ENCODE data around the gene ASCC1. TPM values are rescaled to one million over a fixed set of nuclear protein-coding genes. Genes with fewer than 3 reads are reported as not detected.

The ASCC1 gene
- total RNA-seq, 1 experiment from 2014 or later: 15.7 TPM

DNA sequence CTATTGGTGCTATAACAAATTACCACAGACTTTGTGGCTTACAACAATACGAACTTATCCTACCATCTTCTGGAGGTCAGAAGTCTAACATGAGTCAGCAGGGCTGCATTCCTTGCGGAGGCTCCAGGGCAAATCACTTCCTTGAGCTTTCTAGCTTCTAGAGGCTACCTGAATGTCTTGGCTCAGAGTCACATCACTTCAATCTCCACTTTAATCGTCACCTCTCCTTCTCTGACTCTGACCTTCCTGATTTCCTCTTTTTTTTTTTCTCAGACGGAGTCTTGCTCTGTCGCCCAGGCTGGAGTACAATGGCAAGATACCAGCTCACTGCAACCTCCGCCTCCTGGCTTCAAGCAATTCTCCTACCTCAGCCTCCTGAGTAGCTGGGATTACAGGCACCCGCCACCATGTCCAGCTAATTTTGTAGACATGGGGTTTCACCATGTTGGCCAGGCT is 44.9 kb downstream of the ASCC1 start:
- peaks cover 22% of the 10 kb centered on the region for H3K4me1 ChIP-seq (ENCODE audit: insufficient read depth, low read length)
- no peak for TF ChIP-seq EZH2 (IDR thresholded peaks at IDR 0.05; ENCODE audit: low read length, unreplicated experiment)
- intact Hi-C loops (cut with micrococcal nuclease): loop anchor here (1.0 kb wide), 1 partner anchor 45 kb away; no protein-coding TSS in a partner anchor
- ChIA-PET POLR2A (ENCODE audit: unreplicated experiment) (interaction anchor here (0.5 to 0.8 kb wide), 2 partner anchors 23 to 795 kb away, joined by 6 to 9 read pairs; no protein-coding TSS in a partner anchor), CTCF (interaction anchor here (0.6 to 1.0 kb wide), 2 partner anchors 64 to 122 kb away, joined by 3 to 4 read pairs; no protein-coding TSS in a partner anchor)
- ATAC-seq: peak; percentile 98
- BruUV-seq (replicated peaks): no TSS peak
- no peaks in the 10 kb centered on the region for H3K79me2 ChIP-seq (ENCODE audit: low read length)
- no peaks in the 10 kb centered on the region for H4K20me1 ChIP-seq (ENCODE audit: low read length)
- no peaks in the 10 kb centered on the region for H3K9me3 ChIP-seq (ENCODE audit: low read length)
- peak overlapping the region; percentile 53 for H3K27ac ChIP-seq (ENCODE audit: low read length)
- H3F3A ChIP-seq (ENCODE audit: low read length, unreplicated experiment): no peaks in the 10 kb centered on the region
- 0 out of 2 replicates have a peak overlapping the region, but pooled peaks have one; percentile 19 for H3K4me2 ChIP-seq (ENCODE audit: low read length)
- H3K4me3 ChIP-seq (ENCODE audit: low read length): no peak overlapping the region
- H2AFZ ChIP-seq (ENCODE audit: low read length): no peak overlapping the region
- no peaks in the 10 kb centered on the region for H3K27me3 ChIP-seq (ENCODE audit: low read length)
- no peaks in the 10 kb centered on the region for H3K36me3 ChIP-seq (ENCODE audit: low read depth, low read length)
- no peak overlapping the region for H3K9ac ChIP-seq (ENCODE audit: low read length)
- peak; percentile 93 for DNase-seq
- H3K9me2 ChIP-seq (replicated peaks; ENCODE audit: low read length): no peaks in the 10 kb centered on the region

- Histone ChIP-seq H3K4me1 (ENCODE audit: insufficient read depth, low read length) (peaks cover 22% of the 10 kb centered on the region), H3K36me3 (ENCODE audit: low read depth, low read length) (no peaks in the 10 kb centered on the region), H3K9ac (ENCODE audit: low read length) (no peak overlapping the region), H3K27ac (ENCODE audit: low read length) (peak overlapping the region; percentile 48), H3K79me2 (ENCODE audit: low read length) (no peaks in the 10 kb centered on the region), H3F3A (ENCODE audit: low read length, unreplicated experiment) (no peaks in the 10 kb centered on the region), H3K4me3 (ENCODE audit: low read length) (no peak overlapping the region), H3K27me3 (ENCODE audit: low read length) (no peaks in the 10 kb centered on the region), H3K9me2 (replicated peaks; ENCODE audit: low read length) (no peaks in the 10 kb centered on the region), H2AFZ (ENCODE audit: low read length) (no peak overlapping the region), H4K20me1 (ENCODE audit: low read length) (no peaks in the 10 kb centered on the region), H3K9me3 (ENCODE audit: low read length) (no peaks in the 10 kb centered on the region), H3K4me2 (ENCODE audit: low read length) (no peak overlapping the region)
- POLR2A ChIA-PET (ENCODE audit: unreplicated experiment): interaction anchor here (0.8 kb wide), 1 partner anchor 794 kb away, joined by 9 read pairs; no protein-coding TSS in a partner anchor
- CTCF ChIA-PET: interaction anchor here (1.0 kb wide), 1 partner anchor 122 kb away, joined by 4 read pairs; no protein-coding TSS in a partner anchor
- no peak for TF ChIP-seq CTCF (conservative IDR thresholded peaks at IDR 0.05; ENCODE audit: low read depth, low read length)
- TF ChIP-seq EZH2phosphoT487 (IDR thresholded peaks at IDR 0.05; ENCODE audit: borderline replicate concordance, low read length): no peak
- TF ChIP-seq EZH2 (IDR thresholded peaks at IDR 0.05; ENCODE audit: low read length, unreplicated experiment): no peak
- intact Hi-C loops (cut with micrococcal nuclease): loop anchor here (1.0 kb wide), 1 partner anchor 44 kb away; no protein-coding TSS in a partner anchor
- BruUV-seq (replicated peaks): no TSS peak
- no peak for ATAC-seq
- no peak for DNase-seq
Observed at GRCh38 chr10:72170733-72171132, 45.3 kb downstream of the ASCC1 start.

- intact Hi-C loops (cut with micrococcal nuclease): no loop called here
- Histone ChIP-seq H3K4me1 (ENCODE audit: insufficient read depth, low read length) (peaks cover 18% of the 10 kb centered on the region), H3K27ac (ENCODE audit: low read length) (peak overlapping the region; percentile 48), H3K9ac (ENCODE audit: low read length) (no peak overlapping the region), H3K9me3 (ENCODE audit: low read length) (no peaks in the 10 kb centered on the region), H3K4me3 (ENCODE audit: low read length) (no peak overlapping the region), H3K4me2 (ENCODE audit: low read length) (no peak overlapping the region), H3F3A (ENCODE audit: low read length, unreplicated experiment) (no peaks in the 10 kb centered on the region), H2AFZ (ENCODE audit: low read length) (no peak overlapping the region), H3K36me3 (ENCODE audit: low read depth, low read length) (no peaks in the 10 kb centered on the region), H3K79me2 (ENCODE audit: low read length) (no peaks in the 10 kb centered on the region), H3K27me3 (ENCODE audit: low read length) (no peaks in the 10 kb centered on the region), H3K9me2 (replicated peaks; ENCODE audit: low read length) (no peaks in the 10 kb centered on the region), H4K20me1 (ENCODE audit: low read length) (no peaks in the 10 kb centered on the region)
- DNase-seq (peak; percentile 37), ATAC-seq (no peak; the same call in 1 of the 2 replicates)
- POLR2A ChIA-PET (ENCODE audit: unreplicated experiment): no interaction called here
- TF ChIP-seq EZH2phosphoT487 (IDR thresholded peaks at IDR 0.05; ENCODE audit: borderline replicate concordance, low read length) (no peak), EZH2 (IDR thresholded peaks at IDR 0.05; ENCODE audit: low read length, unreplicated experiment) (no peak), CTCF (conservative IDR thresholded peaks at IDR 0.05; ENCODE audit: low read depth, low read length) (no peak)
- BruUV-seq (replicated peaks): no TSS peak
- CTCF ChIA-PET: no interaction called here
Observed at GRCh38 chr10:72170263-72170662, 45.8 kb downstream of the ASCC1 start.

Measured in PC-3 (cell line).